ENCODE results near the gene EPAS1. TPM values are rescaled to one million over a fixed set of nuclear protein-coding genes. Genes with fewer than 3 reads are reported as not detected.

Gene EPAS1
- 100 to 1,000 TPM in 2 of 4 donors, 10 to 100 TPM in 2; 44.3 to 123 (median 98.3) TPM for total RNA-seq
- 100 to 1,000 TPM in 1 of 3 donors, 10 to 100 TPM in 2; 39.2 to 112 (median 49.9) TPM for polyA plus RNA-seq
- long read RNA-seq, donor 1, partial matches to known transcripts, result 0 of 4 reads
- long read RNA-seq, donor 1, other reads (novel, unspliced or antisense), result 4 of 4 reads
- long read RNA-seq, donor 2, full-length matches to known transcripts, result 4 of 11 reads
- long read RNA-seq, donor 2, partial matches to known transcripts, result 6 of 11 reads
- long read RNA-seq, donor 2, other reads (novel, unspliced or antisense), result 1 of 11 reads

GRCh38 chr2:46296840-46297545, at the start of gene EPAS1:
Gene EPAS1 (plus strand): TSS chr2:46297407. CDS start chr2:46297912, 505 bp downstream.
- Histone ChIP-seq H3K36me3 (ENCODE audit: insufficient read depth in 1 of 2, low read depth in 1 of 2) (no peaks in the 10 kb centered on the region), H3K27me3 (ENCODE audit: insufficient read depth in 3 of 3, low read length in 2 of 3) (no peaks in the 10 kb centered on the region), H3K4me3 (peak within 1 kb of the TSS; percentile 83), H3K27ac (peak within 1 kb of the TSS; percentile 90), H3K9me3 (no peaks in the 10 kb centered on the region), H3K4me1 (no peaks in the 10 kb centered on the region)
- peak; percentile 85 to 92 (median 90) for ATAC-seq
- TF ChIP-seq, protein P1, sequence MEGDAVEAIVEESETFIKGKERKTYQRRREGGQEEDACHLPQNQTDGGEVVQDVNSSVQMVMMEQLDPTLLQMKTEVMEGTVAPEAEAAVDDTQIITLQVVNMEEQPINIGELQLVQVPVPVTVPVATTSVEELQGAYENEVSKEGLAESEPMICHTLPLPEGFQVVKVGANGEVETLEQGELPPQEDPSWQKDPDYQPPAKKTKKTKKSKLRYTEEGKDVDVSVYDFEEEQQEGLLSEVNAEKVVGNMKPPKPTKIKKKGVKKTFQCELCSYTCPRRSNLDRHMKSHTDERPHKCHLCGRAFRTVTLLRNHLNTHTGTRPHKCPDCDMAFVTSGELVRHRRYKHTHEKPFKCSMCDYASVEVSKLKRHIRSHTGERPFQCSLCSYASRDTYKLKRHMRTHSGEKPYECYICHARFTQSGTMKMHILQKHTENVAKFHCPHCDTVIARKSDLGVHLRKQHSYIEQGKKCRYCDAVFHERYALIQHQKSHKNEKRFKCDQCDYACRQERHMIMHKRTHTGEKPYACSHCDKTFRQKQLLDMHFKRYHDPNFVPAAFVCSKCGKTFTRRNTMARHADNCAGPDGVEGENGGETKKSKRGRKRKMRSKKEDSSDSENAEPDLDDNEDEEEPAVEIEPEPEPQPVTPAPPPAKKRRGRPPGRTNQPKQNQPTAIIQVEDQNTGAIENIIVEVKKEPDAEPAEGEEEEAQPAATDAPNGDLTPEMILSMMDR (IDR thresholded peaks at IDR 0.05), result no peak
- 0 to 1% (median 0%) methylated on average over 64 to 94 of the region's 94 CpGs for WGBS, 3 donors
- intact Hi-C loops (cut with DNase I), result loop anchor here (5.0 to 10.0 kb wide), 4 partner anchors 40 to 232 kb away; no protein-coding TSS in a partner anchor
- peak; percentile 96 to 97 for DNase-seq

- peaks cover 7% of the 10 kb centered on the region for H3K4me1 ChIP-seq
- intact Hi-C loops (cut with DNase I), result no loop called here
- H3K9me3 ChIP-seq, result peaks cover 7% of the 10 kb centered on the region
- ATAC-seq (no peak), DNase-seq (no peak)
- no peak overlapping the region for H3K27ac ChIP-seq
- TF ChIP-seq, protein P1 (IDR thresholded peaks at IDR 0.05), result no peak
- no peaks in the 10 kb centered on the region for H3K36me3 ChIP-seq (ENCODE audit: insufficient read depth in 1 of 2, low read depth in 1 of 2)
- H3K27me3 ChIP-seq (ENCODE audit: insufficient read depth in 3 of 3, low read length in 2 of 3), result no peaks in the 10 kb centered on the region
- H3K4me3 ChIP-seq, result no peak overlapping the region
Observed at GRCh38 chr2:46248171-46248570, 49.0 kb upstream of the EPAS1 start.

DNA sequence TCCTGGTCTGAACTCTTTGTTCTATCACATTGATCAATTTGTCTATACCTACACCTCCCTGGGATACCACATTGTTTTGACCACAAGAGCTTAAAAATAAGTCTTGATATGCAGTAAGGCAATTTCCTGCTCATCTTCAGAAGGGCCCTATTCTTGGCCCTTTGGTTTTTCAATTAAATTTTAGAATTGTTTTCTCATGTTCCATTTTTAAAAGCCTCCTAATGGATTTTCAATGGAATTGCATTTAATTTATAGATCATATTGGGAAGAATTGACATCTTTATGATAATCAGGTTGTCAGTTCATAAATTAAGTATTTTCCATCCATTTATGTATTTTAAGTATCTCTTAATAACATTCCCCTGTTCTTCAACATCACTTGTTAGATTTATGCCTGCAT, 47.6 kb upstream of the EPAS1 start:
- Histone ChIP-seq H3K9me3 (peaks cover 7% of the 10 kb centered on the region), H3K27me3 (ENCODE audit: insufficient read depth in 3 of 3, low read length in 2 of 3) (no peaks in the 10 kb centered on the region), H3K4me1 (peaks cover 7% of the 10 kb centered on the region), H3K4me3 (no peak overlapping the region), H3K27ac (no peak overlapping the region), H3K36me3 (ENCODE audit: insufficient read depth in 1 of 2, low read depth in 1 of 2) (no peaks in the 10 kb centered on the region)
- no peak for DNase-seq
- intact Hi-C loops (cut with DNase I), result no loop called here
- ATAC-seq, result no peak
- TF ChIP-seq, protein P1 (IDR thresholded peaks at IDR 0.05), result no peak

- Histone ChIP-seq H3K4me1 (peaks cover 13% of the 10 kb centered on the region), H3K36me3 (ENCODE audit: insufficient read depth in 1 of 2, low read depth in 1 of 2) (no peaks in the 10 kb centered on the region), H3K9me3 (no peaks in the 10 kb centered on the region), H3K27me3 (ENCODE audit: insufficient read depth in 3 of 3, low read length in 2 of 3) (no peaks in the 10 kb centered on the region), H3K27ac (no peak overlapping the region), H3K4me3 (no peak overlapping the region)
- TF ChIP-seq, protein P1 (IDR thresholded peaks at IDR 0.05), result no peak
- intact Hi-C loops (cut with DNase I), result no loop called here
- DNase-seq, result no peak
- ATAC-seq, result no peak
- WGBS, 3 donors, result 42 to 47% (median 45%) methylated on average over 5 of the region's 5 CpGs
Observed at GRCh38 chr2:46252891-46253659, 44.1 kb upstream of the EPAS1 start.

All from psoas muscle (tissue), 8 donors.